Activated CD4-positive, alpha-beta T cell treated with anti-CD3 and anti-CD28 coated beads for 36 hours (primary cell): ENCODE data around the gene MITF. TPM values are rescaled to one million over a fixed set of nuclear protein-coding genes. Genes with fewer than 3 reads are reported as not detected.

Experiments used
- ATAC-seq: fragments of 200-7000 bp; cut with Tn5 transposase; one replicate; pipeline ENCODE4 v1.10.0; 2021; ENCODE audit warnings: mild to moderate bottlenecking, moderate library complexity
- CTCF ChIA-PET: fragments of 350-600 bp; sonication (Branson Sonifier 250); formaldehyde crosslinking; loops from one replicate; lab custom pipeline; 2021; ENCODE audit warnings: antibody characterized with exemption; lab: Charles Lee
- POLR2A ChIA-PET: fragments of 350-600 bp; sonication (Branson Sonifier 250); formaldehyde crosslinking; loops from one replicate; lab custom pipeline; 2021; ENCODE audit warnings: antibody characterized with exemption, inconsistent platforms; lab: Charles Lee
- DNase-seq: peaks from one replicate; pipeline ENCODE4 v3.0.0-alpha.2; 2020
- H3K27ac Mint-ChIP-seq: one replicate; pipeline ENCODE4 v1.8.0; 2021; ENCODE audit warnings: mixed read lengths
- H3K27me3 Mint-ChIP-seq: one replicate; pipeline ENCODE4 v1.8.0; 2021; ENCODE audit warnings: mixed read lengths
- H3K36me3 Mint-ChIP-seq: one replicate; pipeline ENCODE4 v1.8.0; 2021; ENCODE audit warnings: low read depth, mixed read lengths
- H3K4me1 Mint-ChIP-seq: one replicate; pipeline ENCODE4 v1.8.0; 2021; ENCODE audit warnings: mixed read lengths
- H3K4me3 Mint-ChIP-seq: one replicate; pipeline ENCODE4 v1.8.0; 2021; ENCODE audit warnings: mild to moderate bottlenecking, moderate library complexity, mixed read lengths
- H3K9me3 Mint-ChIP-seq: one replicate; pipeline ENCODE4 v1.8.0; 2021; ENCODE audit warnings: low read depth, mixed read lengths
- intact Hi-C, 2 experiments: fragments of 100-400 bp; cut with DNase I in 1 of 2; cut with micrococcal nuclease in 1 of 2; formaldehyde crosslinking; loops; one replicate each; pipeline versions ENCODE4 v1.14.2 to v1.15.1; 2022 to 2024; cut with DNase I, micrococcal nuclease
- total RNA-seq, 2 experiments: library from RNA; stranded (reverse); gene quantifications; one replicate each; pipeline ENCODE4 v1.2.3, GENCODE V29; 2021

Gene MITF
- total RNA-seq, 2 experiments from 2014 or later: 0.63 TPM; not detected in 1

GRCh38 chr3:69710153-69710977 is 28.9 kb upstream of the MITF start:
- H3K27me3 Mint-ChIP-seq: peaks cover 3% of the 10 kb centered on the region
- ATAC-seq (no peak), DNase-seq (no peak)
- CTCF ChIA-PET: interaction anchor here (0.7 kb wide), 1 partner anchor 10 kb away, joined by 3 read pairs; no protein-coding TSS in a partner anchor
- H3K4me1 Mint-ChIP-seq: no peaks in the 10 kb centered on the region
- no peak overlapping the region for H3K27ac Mint-ChIP-seq
- no peak overlapping the region for H3K4me3 Mint-ChIP-seq
- H3K9me3 Mint-ChIP-seq: peaks cover 2% of the 10 kb centered on the region
- intact Hi-C loops: no loop called here
- POLR2A ChIA-PET: no interaction called here
- no peaks in the 10 kb centered on the region for H3K36me3 Mint-ChIP-seq

- no peaks in the 10 kb centered on the region for H3K4me1 Mint-ChIP-seq
- H3K27me3 Mint-ChIP-seq: peaks cover 2% of the 10 kb centered on the region
- ChIA-PET POLR2A (no interaction called here), CTCF (no interaction called here)
- intact Hi-C loops: no loop called here
- DNase-seq (no peak), ATAC-seq (no peak)
- H3K27ac Mint-ChIP-seq: no peak overlapping the region
- no peaks in the 10 kb centered on the region for H3K36me3 Mint-ChIP-seq
- no peak overlapping the region for H3K4me3 Mint-ChIP-seq
- peaks cover 2% of the 10 kb centered on the region for H3K9me3 Mint-ChIP-seq
Measured at GRCh38 chr3:69712269-69712668, 27.0 kb upstream of the MITF start.

GRCh38 chr3:69712933-69713332 is 26.3 kb upstream of the MITF start:
- H3K9me3 Mint-ChIP-seq: peaks cover 2% of the 10 kb centered on the region
- H3K36me3 Mint-ChIP-seq: no peaks in the 10 kb centered on the region
- POLR2A ChIA-PET: no interaction called here
- DNase-seq (no peak), ATAC-seq (no peak)
- H3K27me3 Mint-ChIP-seq: no peaks in the 10 kb centered on the region
- CTCF ChIA-PET: no interaction called here
- intact Hi-C loops: no loop called here
- H3K4me1 Mint-ChIP-seq: no peaks in the 10 kb centered on the region
- no peak overlapping the region for H3K27ac Mint-ChIP-seq
- no peak overlapping the region for H3K4me3 Mint-ChIP-seq

GRCh38 chr3:69715204-69715603 is 24.1 kb upstream of the MITF start:
- DNase-seq (no peak), ATAC-seq (no peak)
- POLR2A ChIA-PET: no interaction called here
- CTCF ChIA-PET: no interaction called here
- no peaks in the 10 kb centered on the region for H3K9me3 Mint-ChIP-seq
- H3K4me1 Mint-ChIP-seq: no peaks in the 10 kb centered on the region
- H3K27ac Mint-ChIP-seq: no peak overlapping the region
- intact Hi-C loops: no loop called here
- no peak overlapping the region for H3K4me3 Mint-ChIP-seq
- no peaks in the 10 kb centered on the region for H3K36me3 Mint-ChIP-seq
- peaks cover 2% of the 10 kb centered on the region for H3K27me3 Mint-ChIP-seq

- intact Hi-C loops: no loop called here
- Mint-ChIP-seq H3K36me3 (no peaks in the 10 kb centered on the region), H3K27ac (no peak overlapping the region), H3K9me3 (no peaks in the 10 kb centered on the region), H3K4me3 (no peak overlapping the region), H3K4me1 (no peaks in the 10 kb centered on the region), H3K27me3 (peaks cover 5% of the 10 kb centered on the region)
- no peak for DNase-seq
- POLR2A ChIA-PET: no interaction called here
- ATAC-seq: no peak
- CTCF ChIA-PET: no interaction called here
Measured at GRCh38 chr3:69716119-69716518, 23.1 kb upstream of the MITF start.

GRCh38 chr3:69718866-69719586 is 20.2 kb upstream of the MITF start:
- POLR2A ChIA-PET: no interaction called here
- Mint-ChIP-seq H3K4me3 (no peak overlapping the region), H3K27me3 (peaks cover 5% of the 10 kb centered on the region)

GRCh38 chr3:69719587-69720122 is 19.6 kb upstream of the MITF start:
- CTCF ChIA-PET: interaction anchor here (0.7 to 1.4 kb wide), 2 partner anchors 9 to 13 kb away, joined by 3 to 4 read pairs; no protein-coding TSS in a partner anchor
- POLR2A ChIA-PET: no interaction called here
- Mint-ChIP-seq H3K36me3 (no peaks in the 10 kb centered on the region), H3K9me3 (no peaks in the 10 kb centered on the region), H3K4me3 (no peak overlapping the region), H3K4me1 (no peaks in the 10 kb centered on the region), H3K27me3 (peaks cover 5% of the 10 kb centered on the region), H3K27ac (no peak overlapping the region)
- intact Hi-C loops: no loop called here
- DNase-seq (no peak), ATAC-seq (no peak)

More at GRCh38 chr3:69718866-69719586, 20.2 kb upstream of the MITF start:
- intact Hi-C loops: no loop called here
- ATAC-seq: no peak
- Mint-ChIP-seq H3K36me3 (no peaks in the 10 kb centered on the region), H3K27ac (no peak overlapping the region), H3K4me1 (no peaks in the 10 kb centered on the region), H3K9me3 (no peaks in the 10 kb centered on the region)
- DNase-seq: no peak
- CTCF ChIA-PET: interaction anchor here (0.7 to 1.4 kb wide), 3 partner anchors 14 to 53 kb away, joined by 3 to 4 read pairs (median 4); no protein-coding TSS in a partner anchor

GRCh38 chr3:69720824-69721223 is 18.4 kb upstream of the MITF start:
- Mint-ChIP-seq H3K9me3 (no peaks in the 10 kb centered on the region), H3K27me3 (peaks cover 5% of the 10 kb centered on the region), H3K36me3 (no peaks in the 10 kb centered on the region), H3K4me1 (no peaks in the 10 kb centered on the region), H3K4me3 (no peak overlapping the region), H3K27ac (no peak overlapping the region)
- ChIA-PET CTCF (interaction anchor here (0.9 kb wide), 1 partner anchor 12 kb away, joined by 3 read pairs; no protein-coding TSS in a partner anchor), POLR2A (no interaction called here)
- intact Hi-C loops: no loop called here
- no peak for ATAC-seq
- DNase-seq: no peak

GRCh38 chr3:69723389-69723788 is 15.9 kb upstream of the MITF start:
- ChIA-PET POLR2A (no interaction called here), CTCF (no interaction called here)
- Mint-ChIP-seq H3K27ac (no peak overlapping the region), H3K9me3 (no peaks in the 10 kb centered on the region), H3K4me1 (no peaks in the 10 kb centered on the region), H3K36me3 (no peaks in the 10 kb centered on the region), H3K4me3 (no peak overlapping the region), H3K27me3 (peaks cover 8% of the 10 kb centered on the region)
- DNase-seq (no peak), ATAC-seq (no peak)
- intact Hi-C loops: no loop called here

- no peaks in the 10 kb centered on the region for H3K4me1 Mint-ChIP-seq
- POLR2A ChIA-PET: no interaction called here
Measured at GRCh38 chr3:69724722-69725435, 14.4 kb upstream of the MITF start.

GRCh38 chr3:69725994-69726571 is 13.2 kb upstream of the MITF start:
- ChIA-PET CTCF (no interaction called here), POLR2A (no interaction called here)
- H3K4me1 Mint-ChIP-seq: no peaks in the 10 kb centered on the region
- no peak overlapping the region for H3K27ac Mint-ChIP-seq
- intact Hi-C loops: no loop called here
- H3K27me3 Mint-ChIP-seq: peaks cover 4% of the 10 kb centered on the region
- DNase-seq (no peak), ATAC-seq (no peak)
- no peaks in the 10 kb centered on the region for H3K9me3 Mint-ChIP-seq
- no peaks in the 10 kb centered on the region for H3K36me3 Mint-ChIP-seq
- H3K4me3 Mint-ChIP-seq: no peak overlapping the region

More at GRCh38 chr3:69724722-69725435, 14.4 kb upstream of the MITF start:
- CTCF ChIA-PET: no interaction called here
- H3K27ac Mint-ChIP-seq: no peak overlapping the region
- ATAC-seq (no peak), DNase-seq (no peak)
- H3K36me3 Mint-ChIP-seq: no peaks in the 10 kb centered on the region
- intact Hi-C loops: no loop called here
- no peak overlapping the region for H3K4me3 Mint-ChIP-seq
- H3K9me3 Mint-ChIP-seq: no peaks in the 10 kb centered on the region
- H3K27me3 Mint-ChIP-seq: peaks cover 7% of the 10 kb centered on the region
